Renal cortex interstitium (tissue), 11 donors: Measurements from ENCODE around the gene GHR. TPM values are rescaled to one million over a fixed set of nuclear protein-coding genes. Genes with fewer than 3 reads are reported as not detected.

Source experiments
- DNase-seq, 11 donors: peaks; one replicate each; pipeline ENCODE4 v3.0.0-alpha.2; 2013; ENCODE audit warnings: low read depth in 9 of 11, low spot score in 4 of 11; ENCODE audit errors: extremely low read depth in 1 of 11
- polyA plus RNA-seq, 3 donors: library from polyadenylated mRNA; unstranded; fragments of 120-200 nt; gene quantifications; one replicate each; pipeline ENCODE4 v1.2.1, GENCODE V29; 2013; ENCODE audit not compliant: insufficient read length in 3 of 3

GHR gene
- polyA plus RNA-seq, 3 donors = 20.7 to 26.1 (median 20.8) TPM

DNA sequence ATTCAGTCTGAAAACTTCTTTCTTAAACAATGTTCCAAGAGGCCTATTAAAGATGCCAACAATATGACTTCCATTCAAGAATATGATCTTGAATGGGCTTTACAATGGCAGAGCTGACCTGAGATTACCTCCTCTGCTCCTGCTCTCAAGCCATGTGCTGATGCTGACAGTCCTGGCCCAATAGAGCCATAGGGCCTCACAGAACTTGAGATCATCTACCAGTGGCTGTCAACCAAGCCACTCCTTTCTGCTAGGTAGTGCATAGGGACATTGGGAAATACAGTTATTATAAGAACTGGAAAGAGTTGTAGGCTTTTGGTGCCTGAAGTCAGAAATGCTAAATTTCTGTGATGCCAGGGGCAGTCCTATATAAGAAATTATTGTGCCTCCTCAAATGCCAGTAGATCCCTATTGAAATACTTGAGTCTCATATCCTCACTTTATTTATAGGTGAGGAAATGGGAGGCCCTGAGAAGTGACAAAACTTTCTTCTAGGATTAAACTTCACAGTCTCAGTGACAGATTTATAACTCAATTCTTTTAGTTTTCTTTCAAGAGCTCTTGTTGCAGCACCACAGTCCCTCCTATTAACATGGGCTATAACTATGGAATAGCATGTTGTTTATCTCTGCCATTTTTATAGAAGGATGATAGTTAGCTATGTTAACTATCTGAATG is 10.9 kb downstream of the GHR start:
- DNase-seq = no peak

DNA sequence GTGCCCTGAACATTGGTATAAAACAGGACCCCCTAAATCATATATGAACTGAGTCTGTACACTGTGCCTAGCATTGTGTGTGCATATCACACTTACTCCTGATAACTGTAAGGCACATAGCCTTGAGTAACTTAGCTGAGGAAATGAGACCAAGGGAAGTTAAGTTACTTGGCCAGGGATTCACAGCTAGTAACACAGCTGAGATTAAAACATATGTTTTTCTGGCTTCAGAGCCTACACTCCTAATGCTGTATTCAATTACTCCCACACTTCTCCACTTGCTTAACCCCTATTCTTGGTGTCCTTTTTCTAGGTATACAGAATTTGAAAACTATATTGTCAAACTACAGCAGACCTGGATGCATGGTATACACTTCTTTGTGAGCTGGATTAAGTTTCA is 12.8 kb downstream of the GHR start:
- DNase-seq = no peak

DNA sequence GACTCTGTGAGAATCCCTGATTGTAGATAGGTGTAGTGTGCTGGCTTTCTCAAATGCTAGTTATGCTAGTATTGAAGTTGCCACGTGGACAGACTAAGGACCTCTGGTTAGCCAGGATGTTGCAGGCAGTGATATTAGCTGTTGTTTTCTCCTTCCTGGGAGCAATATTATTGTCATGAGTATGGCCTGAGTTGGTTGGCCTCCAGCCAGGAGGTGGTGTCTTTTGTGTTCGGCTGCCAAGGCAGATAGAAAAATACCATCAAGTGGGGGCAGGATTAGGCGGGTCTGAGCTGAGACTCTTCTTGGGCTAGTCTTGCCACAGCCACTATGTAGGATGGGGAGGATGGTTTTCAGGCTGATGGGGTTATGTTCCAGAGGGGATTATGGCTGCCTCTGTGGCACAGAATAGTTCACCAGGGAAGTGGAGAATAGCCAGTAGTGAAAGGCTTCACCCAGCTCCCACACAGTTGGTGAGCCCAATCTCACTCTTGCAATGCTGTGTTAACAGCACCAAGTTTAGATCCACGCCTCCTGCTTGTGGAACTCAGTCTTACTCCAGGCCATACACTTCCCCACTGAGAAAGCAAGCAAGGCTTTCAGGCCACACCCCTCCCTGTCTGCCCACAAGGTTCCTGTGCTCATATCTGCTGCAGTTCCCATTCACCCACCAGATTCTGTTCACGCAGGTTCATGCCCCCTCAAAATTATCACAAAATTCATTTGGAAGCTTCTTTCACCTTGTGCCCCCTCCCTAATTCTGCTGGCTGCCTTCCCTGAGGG is 31.2 kb downstream of the GHR start:
- no peak for DNase-seq

DNA sequence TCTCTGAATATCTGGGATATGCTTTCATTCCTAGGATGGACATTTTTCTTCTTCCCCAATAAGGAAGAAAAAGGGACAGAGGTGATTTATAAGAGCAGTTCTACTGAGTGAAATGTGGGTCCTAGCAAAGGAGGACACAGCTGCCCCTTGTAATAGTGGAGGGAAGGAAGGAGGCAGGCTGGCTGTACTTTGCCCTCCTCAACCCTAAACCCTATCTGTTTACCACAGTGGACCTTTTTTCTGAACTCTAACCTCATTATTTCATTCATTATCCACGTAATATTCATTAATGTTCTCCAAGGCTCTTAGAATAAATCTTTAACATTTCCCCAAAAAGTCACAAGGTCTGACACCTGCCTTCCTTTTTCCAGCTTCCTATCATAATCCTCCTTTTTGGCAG is 37.8 kb downstream of the GHR start:
- no peak for DNase-seq

DNA sequence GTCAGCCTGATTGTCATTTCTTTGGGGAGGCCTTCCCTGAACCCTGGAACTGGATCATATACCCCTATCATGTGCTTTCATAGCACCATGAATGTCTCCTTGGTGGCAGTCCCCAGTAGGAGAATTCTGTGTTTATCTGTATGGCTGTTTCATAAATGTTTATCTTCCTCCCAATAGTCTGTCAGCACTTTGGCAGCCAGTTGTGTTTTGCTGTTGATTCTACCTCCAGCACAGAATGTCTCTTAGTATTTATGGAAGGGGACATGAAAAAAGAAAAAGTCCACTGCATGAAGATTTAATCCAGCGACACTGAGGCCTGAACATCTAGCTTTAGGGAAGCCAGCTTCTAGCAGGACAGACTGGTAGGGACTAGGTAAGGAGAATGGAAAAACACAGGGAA is 38.3 kb downstream of the GHR start:
- no peak for DNase-seq

GRCh38 chr5:42462083-42462482 is 38.8 kb downstream of the GHR start:
- no peak for DNase-seq

DNA sequence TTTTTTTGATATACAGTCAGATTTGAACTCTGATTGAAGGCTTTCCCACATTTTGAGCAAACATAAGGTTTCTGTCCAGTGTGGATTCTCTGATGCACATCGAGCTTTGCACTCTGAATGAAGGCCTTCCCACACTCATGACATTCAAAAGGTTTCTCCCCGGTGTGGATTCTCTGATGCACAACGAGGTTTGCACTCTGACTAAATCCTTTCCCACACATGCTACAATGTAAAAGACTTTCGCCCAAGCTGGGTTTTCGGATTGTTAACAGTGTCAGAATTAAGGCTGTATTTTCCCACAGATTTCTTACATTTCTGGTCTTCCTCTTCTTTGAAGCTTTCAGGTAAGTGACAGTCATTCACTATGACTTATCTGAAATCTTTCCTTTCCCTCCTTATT is 44.3 kb downstream of the GHR start:
- no peak for DNase-seq

GRCh38 chr5:42467981-42468524 is 44.8 kb downstream of the GHR start:
- DNase-seq = no peak

- no peak for DNase-seq
Measured at GRCh38 chr5:42483472-42484154, 60.4 kb downstream of the GHR start.

DNA sequence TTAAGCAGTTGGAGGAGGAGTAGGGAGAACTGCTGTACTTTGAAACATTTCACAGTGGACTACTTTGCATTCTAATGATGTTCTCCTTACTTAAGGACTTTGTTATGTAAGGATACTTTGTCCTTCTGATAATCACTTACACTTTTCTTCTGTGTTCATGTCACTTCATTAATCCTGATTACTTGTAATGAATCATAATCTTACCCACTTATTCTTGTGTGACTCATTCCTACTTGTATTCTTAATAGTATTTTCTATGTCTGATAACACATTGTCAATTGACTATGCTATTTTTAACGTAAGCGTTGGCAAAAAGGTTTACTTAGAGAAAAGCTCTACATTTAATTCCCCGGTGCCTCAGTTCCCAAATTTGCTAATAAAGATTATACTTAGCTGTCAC is 63.8 kb downstream of the GHR start:
- no peak for DNase-seq

GRCh38 chr5:42487821-42488220 is 64.6 kb downstream of the GHR start:
- no peak for DNase-seq

DNA sequence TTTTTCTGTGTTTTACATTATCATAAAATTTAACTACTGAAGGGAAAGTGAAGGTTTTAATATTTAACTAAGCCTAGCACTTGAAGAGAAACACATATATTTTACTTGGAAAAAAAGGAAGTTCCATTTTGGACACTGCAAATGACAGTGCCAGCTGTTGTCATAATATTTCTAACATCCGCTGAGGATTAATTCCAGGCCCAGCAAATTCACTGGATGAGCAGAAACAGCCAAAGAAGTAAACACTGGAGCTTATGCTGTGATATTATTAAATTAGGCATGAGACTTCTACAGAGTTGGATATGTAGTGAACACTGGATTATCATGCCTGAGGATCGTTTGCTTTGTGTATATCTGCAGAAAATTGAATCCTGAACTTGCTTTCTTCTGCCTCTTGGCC is 67.6 kb downstream of the GHR start:
- DNase-seq = no peak

- DNase-seq = no peak
Measured at GRCh38 chr5:42491699-42492098, 68.5 kb downstream of the GHR start.

DNA sequence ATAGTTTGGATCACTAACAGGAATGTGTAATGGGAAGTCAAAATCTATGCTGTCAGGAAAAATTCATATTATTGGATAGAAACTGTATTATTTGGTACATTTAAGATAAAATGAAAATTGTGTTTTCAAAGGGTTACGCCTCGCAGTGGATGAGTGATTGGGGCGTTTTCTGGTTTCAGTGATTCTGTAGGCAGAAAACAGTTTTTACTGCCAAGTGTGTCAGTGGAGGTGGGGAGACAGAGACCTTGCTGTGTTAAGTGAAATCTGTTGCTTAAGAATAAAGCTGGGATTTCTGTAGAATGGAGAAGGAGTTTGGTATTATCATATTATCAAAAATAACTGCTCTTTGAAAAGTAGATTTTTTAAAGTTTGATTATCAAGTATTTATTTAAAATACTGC is 69.7 kb downstream of the GHR start:
- no peak for DNase-seq

DNA sequence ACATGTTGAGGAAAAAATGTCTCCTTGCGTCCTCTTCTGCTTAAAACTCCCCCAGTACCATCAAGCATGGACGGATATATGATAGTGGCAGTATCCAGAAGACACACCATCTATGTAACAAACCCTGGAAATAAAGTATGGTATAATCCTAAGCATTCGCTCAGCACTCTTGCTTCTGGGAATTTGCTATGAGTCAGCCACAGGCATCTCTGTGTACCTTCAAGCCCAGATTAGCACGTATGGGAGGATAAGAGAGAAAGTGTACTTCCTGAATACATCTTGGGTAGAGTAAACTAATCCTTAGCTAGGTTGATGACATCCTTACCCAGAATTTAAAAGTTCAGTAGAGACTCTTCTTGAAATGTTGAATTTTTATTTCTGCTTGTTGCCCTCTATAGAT is 71.2 kb downstream of the GHR start:
- DNase-seq = no peak

- DNase-seq = peak in 1 of 11 donors; percentile 12
Measured at GRCh38 chr5:42495914-42496313, 72.7 kb downstream of the GHR start.

- no peak for DNase-seq
Measured at GRCh38 chr5:42496397-42497156, 73.3 kb downstream of the GHR start.

DNA sequence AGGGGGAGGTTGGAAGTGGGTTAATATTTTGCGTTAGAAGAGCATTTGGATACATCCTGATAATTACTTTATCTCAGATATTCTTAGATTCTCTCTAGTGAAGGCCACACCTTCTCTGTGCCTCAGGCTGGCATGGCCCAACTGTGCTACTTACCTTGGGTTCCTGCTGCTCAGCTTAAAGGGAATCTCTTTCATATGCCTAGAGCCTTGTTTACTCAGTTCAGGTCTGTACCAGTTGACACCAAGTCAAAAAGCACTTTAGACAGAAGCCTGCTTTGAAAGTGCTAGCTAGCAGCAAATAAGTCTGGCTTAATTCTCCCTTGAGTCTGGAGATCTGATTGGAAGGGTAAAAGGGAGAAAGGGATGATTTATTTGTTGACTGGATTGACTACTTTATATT is 74.8 kb downstream of the GHR start:
- DNase-seq = no peak

GRCh38 chr5:42499016-42499415 is 75.8 kb downstream of the GHR start:
- DNase-seq = no peak
